ENCODE measurements around the gene PDE12.

The PDE12 gene, protein sequence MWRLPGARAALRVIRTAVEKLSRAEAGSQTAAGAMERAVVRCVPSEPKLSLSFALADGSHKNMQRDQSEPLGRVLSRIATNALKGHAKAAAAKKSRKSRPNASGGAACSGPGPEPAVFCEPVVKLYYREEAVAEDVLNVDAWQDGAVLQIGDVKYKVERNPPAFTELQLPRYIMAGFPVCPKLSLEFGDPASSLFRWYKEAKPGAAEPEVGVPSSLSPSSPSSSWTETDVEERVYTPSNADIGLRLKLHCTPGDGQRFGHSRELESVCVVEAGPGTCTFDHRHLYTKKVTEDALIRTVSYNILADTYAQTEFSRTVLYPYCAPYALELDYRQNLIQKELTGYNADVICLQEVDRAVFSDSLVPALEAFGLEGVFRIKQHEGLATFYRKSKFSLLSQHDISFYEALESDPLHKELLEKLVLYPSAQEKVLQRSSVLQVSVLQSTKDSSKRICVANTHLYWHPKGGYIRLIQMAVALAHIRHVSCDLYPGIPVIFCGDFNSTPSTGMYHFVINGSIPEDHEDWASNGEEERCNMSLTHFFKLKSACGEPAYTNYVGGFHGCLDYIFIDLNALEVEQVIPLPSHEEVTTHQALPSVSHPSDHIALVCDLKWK

DNA sequence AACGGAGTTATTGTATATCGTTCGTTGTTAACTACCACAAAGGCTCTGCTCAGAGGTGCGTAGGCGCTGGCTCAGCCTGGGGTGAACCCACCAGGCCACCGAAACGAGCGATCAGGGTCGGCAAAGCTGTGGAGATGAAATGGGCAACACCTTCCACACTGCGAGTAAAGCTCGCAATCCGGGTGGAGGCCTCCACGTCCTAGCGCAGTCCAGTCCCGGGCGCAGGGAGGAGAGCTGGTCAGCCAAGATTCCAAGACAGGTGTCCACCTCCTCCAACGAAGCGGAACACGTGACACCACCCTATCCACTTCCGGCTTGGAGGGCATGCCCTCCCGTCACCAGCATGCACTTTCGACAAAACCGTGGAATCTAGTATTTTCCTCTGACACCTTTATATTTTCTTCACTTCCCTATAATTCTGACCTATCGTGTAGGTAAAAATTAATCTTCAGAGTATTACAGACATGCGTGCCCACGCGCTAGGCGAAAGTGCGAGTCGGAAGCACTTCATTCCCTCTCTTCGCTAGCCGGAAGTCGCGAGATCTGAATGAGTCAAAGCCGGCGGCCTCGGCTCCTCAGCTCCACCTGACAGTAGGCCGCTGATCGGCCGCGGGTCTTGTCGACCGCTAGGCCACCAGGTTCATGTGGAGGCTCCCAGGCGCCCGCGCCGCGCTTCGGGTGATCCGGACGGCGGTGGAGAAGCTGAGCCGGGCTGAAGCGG lies at the start of gene PDE12:
PDE12 (plus strand) TSS at position 537 of the 721 bp plus-strand sequence; CDS start at position 643, 106 bp downstream.
- peak; percentile 66 to 69 for DNase-seq (ENCODE audit: low read depth in 1 of 2, low spot score in 1 of 2)

DNA sequence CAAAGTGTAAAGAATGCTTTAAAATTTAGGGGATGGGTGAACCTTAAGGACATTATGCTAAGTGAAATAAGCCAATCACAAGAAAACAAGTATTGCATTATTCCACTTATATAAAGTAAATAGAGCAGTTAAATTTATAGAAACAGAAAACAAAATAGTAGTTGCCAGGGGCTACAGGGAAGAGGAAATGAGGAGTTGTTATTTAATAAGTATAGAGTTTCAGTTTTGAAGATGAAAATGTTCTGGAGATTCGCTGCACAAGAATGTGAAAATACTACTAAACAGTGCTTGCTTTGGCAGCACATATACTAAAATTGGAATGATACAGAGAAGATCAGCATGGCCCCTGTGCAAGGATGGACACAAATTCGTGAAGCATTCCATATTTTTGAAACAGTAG lies 43.9 kb upstream of the PDE12 start:
- no peak for DNase-seq (ENCODE audit: low read depth in 1 of 2, low spot score in 1 of 2)

- no peak for DNase-seq (ENCODE audit: low read depth in 1 of 2, low spot score in 1 of 2)
Measured at GRCh38 chr3:57518276-57518915, 37.7 kb upstream of the PDE12 start.

DNA sequence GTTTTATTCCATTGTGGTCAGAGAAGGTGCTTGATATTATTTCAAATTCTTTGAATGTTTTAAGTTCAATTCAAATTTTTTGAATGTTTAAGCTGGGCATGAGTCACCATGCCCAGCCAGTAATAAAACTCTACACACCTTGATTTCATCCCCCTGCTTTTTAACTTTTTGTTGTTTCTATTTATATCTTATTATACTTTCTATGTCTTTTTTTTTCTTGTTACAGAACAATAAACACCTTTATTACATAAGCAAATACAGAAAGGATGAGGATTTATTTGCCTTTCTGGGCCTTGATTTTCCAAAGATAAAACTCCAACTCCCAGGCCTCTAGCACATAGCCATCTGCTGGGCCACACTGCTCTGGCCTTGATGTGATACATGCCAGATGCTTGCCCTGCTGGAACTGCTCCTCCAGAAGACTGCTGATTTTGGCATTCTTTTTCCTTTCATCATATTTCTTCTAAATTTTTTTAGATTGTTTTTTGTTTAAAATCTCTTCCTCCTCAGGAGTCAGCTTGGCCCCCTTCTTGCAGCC lies 25.9 kb upstream of the PDE12 start:
- no peak for DNase-seq (ENCODE audit: low read depth in 1 of 2, low spot score in 1 of 2)

- DNase-seq (ENCODE audit: low read depth in 1 of 2, low spot score in 1 of 2): no peak
Measured at GRCh38 chr3:57538465-57538864, 17.6 kb upstream of the PDE12 start.

GRCh38 chr3:57544181-57545125 lies 11.6 kb upstream of the PDE12 start, which contains the start of gene DNAH12:
DNAH12 (minus strand) TSS chr3:57544344; CDS start chr3:57542870, 1,474 bp downstream.
- no peak for DNase-seq (ENCODE audit: low read depth in 1 of 2, low spot score in 1 of 2)

DNA sequence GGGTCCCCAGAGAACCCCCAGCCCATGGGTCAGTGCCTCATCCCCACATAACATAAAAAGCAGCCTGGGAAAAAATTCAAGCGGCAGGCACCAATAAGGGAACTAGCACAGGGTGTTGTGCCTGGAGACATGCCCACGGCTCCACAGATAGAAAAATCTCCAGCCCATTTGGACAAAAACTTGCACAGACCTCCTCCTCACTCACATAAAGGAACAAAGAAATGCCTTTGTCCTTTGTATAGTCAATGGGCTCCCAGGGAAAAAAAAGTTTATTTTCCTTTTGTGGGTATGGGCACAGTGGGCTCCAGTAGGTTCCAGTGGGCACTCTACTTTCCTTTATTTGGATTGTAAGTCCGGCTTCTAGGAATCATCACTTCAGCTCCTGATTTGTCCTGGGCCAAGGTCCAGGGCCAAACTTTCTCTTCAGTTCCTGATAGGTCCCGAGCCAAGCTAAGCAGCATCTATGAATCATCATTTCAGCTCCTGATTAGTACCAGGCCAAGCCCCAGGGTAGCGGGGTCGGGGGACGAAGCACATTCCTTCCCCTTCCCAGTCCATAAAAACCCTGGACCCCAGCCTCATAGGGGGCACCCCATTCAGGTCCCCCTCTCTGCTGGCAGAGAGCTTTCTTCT lies 10.3 kb upstream of the PDE12 start:
- DNase-seq (ENCODE audit: low read depth in 1 of 2, low spot score in 1 of 2): no peak

DNA sequence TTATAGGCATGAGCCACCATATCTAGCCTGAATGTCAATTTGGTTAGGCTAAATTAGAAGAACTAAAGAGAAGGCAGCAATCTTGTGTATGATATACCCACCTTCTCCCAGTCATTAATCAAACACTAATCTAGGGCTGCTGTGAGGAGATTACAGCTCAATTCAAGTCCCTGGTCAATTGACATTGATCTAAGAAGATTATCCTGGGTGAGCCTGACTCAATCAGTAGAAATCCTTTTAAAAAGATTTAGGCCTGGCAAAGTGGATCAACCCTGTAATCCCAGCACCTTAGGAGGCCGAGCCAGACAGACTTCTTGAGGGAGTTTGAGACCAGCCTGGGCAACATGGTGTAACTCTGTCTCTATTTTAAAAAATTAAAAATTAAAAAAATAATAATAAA lies 9.5 kb upstream of the PDE12 start:
- no peak for DNase-seq (ENCODE audit: low read depth in 1 of 2, low spot score in 1 of 2)

GRCh38 chr3:57555306-57555705 lies 768 bp upstream of the PDE12 start:
- no peak for DNase-seq (ENCODE audit: low read depth in 1 of 2, low spot score in 1 of 2)

GRCh38 chr3:57556459-57557084 lies 498 bp downstream of the PDE12 start:
- peak in 1 of 2 donors; percentile 5 for DNase-seq (ENCODE audit: low read depth in 1 of 2, low spot score in 1 of 2)

DNA sequence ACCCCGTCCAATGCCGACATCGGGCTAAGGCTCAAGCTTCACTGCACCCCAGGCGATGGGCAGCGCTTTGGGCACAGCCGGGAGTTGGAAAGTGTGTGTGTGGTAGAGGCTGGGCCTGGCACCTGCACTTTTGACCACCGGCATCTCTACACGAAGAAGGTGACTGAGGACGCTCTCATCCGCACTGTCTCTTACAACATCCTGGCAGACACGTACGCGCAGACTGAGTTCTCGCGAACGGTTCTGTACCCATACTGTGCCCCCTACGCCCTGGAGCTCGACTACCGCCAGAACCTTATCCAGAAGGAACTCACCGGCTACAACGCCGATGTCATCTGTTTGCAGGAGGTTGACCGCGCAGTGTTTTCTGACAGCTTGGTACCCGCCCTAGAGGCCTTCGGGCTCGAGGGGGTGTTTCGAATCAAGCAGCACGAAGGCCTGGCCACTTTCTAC lies 1.0 kb downstream of the PDE12 start:
- DNase-seq (ENCODE audit: low read depth in 1 of 2, low spot score in 1 of 2): peak in 1 of 2 donors; percentile 1

DNA sequence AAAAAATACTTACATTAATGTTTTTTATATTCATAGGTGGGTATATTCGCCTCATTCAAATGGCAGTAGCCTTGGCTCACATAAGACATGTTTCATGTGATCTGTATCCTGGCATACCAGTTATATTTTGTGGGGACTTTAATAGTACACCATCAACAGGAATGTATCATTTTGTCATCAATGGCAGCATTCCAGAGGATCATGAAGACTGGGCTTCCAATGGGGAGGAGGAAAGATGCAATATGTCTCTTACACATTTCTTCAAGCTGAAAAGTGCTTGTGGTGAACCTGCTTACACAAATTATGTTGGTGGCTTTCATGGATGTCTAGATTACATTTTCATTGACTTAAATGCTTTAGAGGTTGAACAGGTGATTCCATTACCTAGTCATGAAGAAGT lies 3.5 kb downstream of the PDE12 start:
- no peak for DNase-seq (ENCODE audit: low read depth in 1 of 2, low spot score in 1 of 2)

DNA sequence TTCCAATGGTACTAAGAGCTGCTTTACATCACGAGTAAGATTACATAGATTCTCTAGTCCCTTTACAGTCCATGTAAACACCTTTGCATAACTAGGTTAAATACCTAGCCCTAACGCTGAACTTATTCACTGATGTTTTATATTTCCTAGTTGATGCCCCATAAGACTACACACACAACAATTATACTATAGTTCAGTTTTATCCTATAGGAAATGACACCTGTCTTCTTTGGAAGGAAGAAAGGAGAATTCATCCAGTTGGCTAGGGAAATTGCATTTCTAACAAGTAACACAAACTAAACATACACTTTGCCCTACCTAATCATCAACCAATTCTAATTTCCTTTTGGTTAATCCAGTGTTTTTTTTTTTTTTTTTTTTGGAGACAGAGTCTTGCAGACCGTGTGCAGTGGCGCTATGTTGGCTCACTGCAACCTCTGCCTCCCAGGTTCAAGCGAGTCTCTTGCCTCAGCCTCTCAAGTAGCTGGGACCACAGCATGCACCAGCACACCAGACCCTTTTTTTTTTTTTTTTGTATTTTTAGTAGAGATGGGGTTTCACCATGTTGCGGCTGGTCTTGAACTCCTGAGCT lies 13.9 kb downstream of the PDE12 start:
- no peak for DNase-seq (ENCODE audit: low read depth in 1 of 2, low spot score in 1 of 2)

- DNase-seq (ENCODE audit: low read depth in 1 of 2, low spot score in 1 of 2): no peak
Measured at GRCh38 chr3:57570878-57571277, 14.8 kb downstream of the PDE12 start.

DNA sequence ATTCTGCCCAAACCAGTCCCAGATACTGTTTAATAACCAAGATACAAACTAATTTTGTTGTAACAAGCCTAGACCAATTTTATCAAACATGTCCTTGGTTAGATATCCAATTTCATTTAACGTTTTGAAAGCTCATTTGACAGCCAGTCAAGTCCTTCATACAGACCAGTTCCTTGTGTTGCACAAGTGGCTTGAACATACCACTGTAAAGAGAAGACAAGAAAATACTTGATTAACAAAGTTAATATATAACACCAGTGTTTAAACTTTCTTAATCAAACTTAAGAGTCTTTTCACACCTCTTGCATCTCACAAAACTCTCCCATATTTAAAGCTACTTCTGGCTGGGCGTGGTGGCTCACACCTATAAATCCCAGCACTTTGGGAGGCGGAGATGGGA lies 16.0 kb downstream of the PDE12 start:
- DNase-seq (ENCODE audit: low read depth in 1 of 2, low spot score in 1 of 2): no peak

- DNase-seq (ENCODE audit: low read depth in 1 of 2, low spot score in 1 of 2): no peak
Measured at GRCh38 chr3:57575966-57576626, 20.0 kb downstream of the PDE12 start.

- DNase-seq (ENCODE audit: low read depth in 1 of 2, low spot score in 1 of 2): no peak
Measured at GRCh38 chr3:57577801-57578200, 21.7 kb downstream of the PDE12 start.

Measured in stimulated activated CD4-positive, alpha-beta T cell treated with anti-CD3 and anti-CD28 coated beads, Interleukin-15, amount 100 ng/mL, for 1 hour (primary cell).